RWPE1 (cell line): ENCODE data around the gene SEZ6.
"Not testable (repeated sequence)": the region's sequence is repeated elsewhere in the genome, so short reads cannot be mapped to it uniquely, and the experiment has no call there.

Experiments
- CTCF ChIA-PET: fragments of 350-600 bp; sonication (Branson Sonifier 250); formaldehyde crosslinking; extraction: SDS; loops from one replicate; lab custom pipeline; 2021; lab: Yijun Ruan, JAX
- POLR2A ChIA-PET: fragments of 400-600 bp; formaldehyde crosslinking; extraction: SDS; loops from one replicate; lab custom pipeline; 2020; ENCODE audit warnings: antibody characterized with exemption; ENCODE audit not compliant: low non-redundant PET; lab: Yijun Ruan, JAX
- DNase-seq: peaks from one replicate; pipeline ENCODE4 v3.0.0; 2012; ENCODE audit warnings: low spot score
- H3K27ac ChIP-seq: fragments of 450-650 bp; 2 replicates; pipeline ENCODE4 v1.5.1; 2017
- TF ChIP-seq, protein P1 (sequence below): fragments of 450-650 bp; conservative IDR thresholded peaks from 2 replicates; pipeline ENCODE4 v1.5.1; 2017; ENCODE audit warnings: low read depth, mild to moderate bottlenecking

SEZ6 gene

DNA sequence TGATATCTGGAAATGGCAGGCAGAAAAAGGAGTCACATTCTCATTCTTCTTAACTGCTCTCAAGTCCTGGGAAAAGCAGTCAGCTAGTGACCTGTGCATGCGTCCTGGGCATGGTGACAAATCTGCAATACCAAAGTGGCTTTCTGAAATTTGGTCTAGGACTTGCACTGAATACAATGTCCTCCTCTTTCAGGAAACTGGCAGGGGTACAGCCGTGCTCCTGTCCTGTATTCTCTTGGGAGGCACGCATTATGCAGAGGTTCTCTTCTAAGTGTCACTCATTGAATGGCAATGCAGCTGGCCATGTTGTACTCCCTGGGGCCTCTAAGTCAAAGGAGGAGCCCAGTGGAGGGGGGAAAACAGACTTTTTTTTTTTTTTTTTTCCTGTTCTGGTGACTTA, 65.2 kb downstream of the SEZ6 start:
- TF ChIP-seq, protein P1, sequence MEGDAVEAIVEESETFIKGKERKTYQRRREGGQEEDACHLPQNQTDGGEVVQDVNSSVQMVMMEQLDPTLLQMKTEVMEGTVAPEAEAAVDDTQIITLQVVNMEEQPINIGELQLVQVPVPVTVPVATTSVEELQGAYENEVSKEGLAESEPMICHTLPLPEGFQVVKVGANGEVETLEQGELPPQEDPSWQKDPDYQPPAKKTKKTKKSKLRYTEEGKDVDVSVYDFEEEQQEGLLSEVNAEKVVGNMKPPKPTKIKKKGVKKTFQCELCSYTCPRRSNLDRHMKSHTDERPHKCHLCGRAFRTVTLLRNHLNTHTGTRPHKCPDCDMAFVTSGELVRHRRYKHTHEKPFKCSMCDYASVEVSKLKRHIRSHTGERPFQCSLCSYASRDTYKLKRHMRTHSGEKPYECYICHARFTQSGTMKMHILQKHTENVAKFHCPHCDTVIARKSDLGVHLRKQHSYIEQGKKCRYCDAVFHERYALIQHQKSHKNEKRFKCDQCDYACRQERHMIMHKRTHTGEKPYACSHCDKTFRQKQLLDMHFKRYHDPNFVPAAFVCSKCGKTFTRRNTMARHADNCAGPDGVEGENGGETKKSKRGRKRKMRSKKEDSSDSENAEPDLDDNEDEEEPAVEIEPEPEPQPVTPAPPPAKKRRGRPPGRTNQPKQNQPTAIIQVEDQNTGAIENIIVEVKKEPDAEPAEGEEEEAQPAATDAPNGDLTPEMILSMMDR: no peak
- ChIA-PET POLR2A (no interaction called here), CTCF (interaction anchor here (0.6 to 0.7 kb wide), 2 partner anchors 112 to 153 kb away, joined by 3 read pairs; no protein-coding TSS in a partner anchor)
- H3K27ac ChIP-seq: no peak overlapping the region
- DNase-seq: no peak

GRCh38 chr17:28940142-28940541, 65.7 kb downstream of the SEZ6 start:
- POLR2A ChIA-PET: no interaction called here
- H3K27ac ChIP-seq: no peak overlapping the region
- CTCF ChIA-PET: interaction anchor here (0.6 kb wide), 2 partner anchors 153 to 190 kb away, joined by 3 read pairs; no protein-coding TSS in a partner anchor
- TF ChIP-seq, protein P1: no peak
- DNase-seq: no peak

DNA sequence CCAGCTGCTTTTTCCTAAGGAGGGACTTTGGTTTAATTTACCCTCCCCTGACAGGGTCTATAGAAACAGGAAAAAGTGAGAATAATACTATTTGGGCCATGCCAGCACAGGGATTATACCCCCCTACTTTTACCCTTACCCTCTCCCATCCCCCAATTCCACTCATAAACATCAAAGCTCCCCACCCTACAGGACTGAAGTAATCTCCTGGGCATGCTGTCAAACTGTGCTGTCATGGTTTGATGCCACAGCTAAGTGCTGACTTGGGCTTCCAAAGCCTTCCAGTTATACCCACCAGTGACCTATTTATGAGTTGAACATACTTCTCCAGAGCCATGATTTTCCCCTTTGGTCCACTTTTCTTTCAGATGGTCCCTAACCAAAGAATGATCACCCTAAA, 67.3 kb downstream of the SEZ6 start:
- TF ChIP-seq, protein P1: no peak
- CTCF ChIA-PET: interaction anchor here (1.7 kb wide), 1 partner anchor 212 kb away, joined by 6 read pairs; no protein-coding TSS in a partner anchor
- DNase-seq: no peak
- POLR2A ChIA-PET: no interaction called here
- peak overlapping the region; percentile 56 for H3K27ac ChIP-seq

- DNase-seq: no peak
- ChIA-PET POLR2A (interaction anchor here (0.5 kb wide), 1 partner anchor 36 kb away, joined by 3 read pairs; no protein-coding TSS in a partner anchor), CTCF (interaction anchor here (0.5 to 1.7 kb wide), 4 partner anchors 20 to 210 kb away, joined by 3 to 6 read pairs (median 4); no protein-coding TSS in a partner anchor)
- no peak overlapping the region for H3K27ac ChIP-seq
- TF ChIP-seq, protein P1: no peak
Observed at GRCh38 chr17:28937044-28937729, 68.6 kb downstream of the SEZ6 start.

DNA sequence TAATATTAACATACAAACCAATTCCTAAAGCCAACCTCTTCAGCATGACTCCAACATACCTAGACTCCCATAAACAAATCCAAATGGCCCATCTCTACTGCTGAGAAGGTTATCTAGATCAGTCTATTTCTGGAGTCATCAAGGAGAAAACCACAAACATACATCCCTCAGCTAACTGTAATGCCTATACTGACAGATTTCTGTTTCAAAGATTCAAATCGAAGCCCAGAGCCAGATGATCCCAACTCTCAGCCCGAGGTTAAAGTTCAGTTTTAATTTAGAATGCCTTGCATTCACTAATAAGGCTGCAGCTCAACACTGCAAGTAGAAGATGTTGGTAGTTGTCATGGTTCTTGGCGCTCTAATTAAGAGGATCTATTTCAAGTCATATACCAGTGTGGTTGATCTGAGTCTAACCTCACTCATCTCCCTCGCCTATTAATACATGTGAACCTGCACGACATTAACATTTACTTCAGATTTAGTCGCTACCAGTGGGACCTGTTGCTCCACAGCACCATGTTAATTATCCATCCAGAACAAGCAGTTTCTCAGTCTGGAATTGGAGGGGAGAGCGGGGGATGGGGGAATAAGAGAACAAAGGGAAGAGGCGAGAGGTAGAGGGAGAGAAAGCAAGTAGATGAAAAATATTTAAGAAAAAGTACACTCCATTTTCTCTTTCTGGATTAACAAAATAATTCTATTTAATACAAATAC, 69.9 kb downstream of the SEZ6 start:
- DNase-seq: no peak
- ChIA-PET CTCF (interaction anchor here (0.6 kb wide), 2 partner anchors 34 to 149 kb away, joined by 3 to 6 read pairs; no protein-coding TSS in a partner anchor), POLR2A (no interaction called here)
- TF ChIP-seq, protein P1: no peak
- H3K27ac ChIP-seq: no peak overlapping the region

GRCh38 chr17:28934508-28934907, 71.3 kb downstream of the SEZ6 start:
- POLR2A ChIA-PET, CTCF ChIA-PET, H3K27ac ChIP-seq, DNase-seq: not testable (repeated sequence)
